Activated CD4-positive, alpha-beta T cell treated with anti-CD3 and anti-CD28 coated beads, Interleukin-2, amount 10 ng/mL, durations not matched to agents 7 days and 5 days (primary cell): ENCODE data around the gene KDM4B. TPM values are rescaled to one million over a fixed set of nuclear protein-coding genes. Genes with fewer than 3 reads are reported as not detected.

Source experiments
- CTCF ChIA-PET: fragments of 350-600 bp; sonication (Branson Sonifier 250); formaldehyde crosslinking; loops from one replicate; lab custom pipeline; 2021; ENCODE audit warnings: antibody characterized with exemption; lab: Charles Lee
- POLR2A ChIA-PET: fragments of 350-600 bp; sonication (Branson Sonifier 250); formaldehyde crosslinking; loops from one replicate; lab custom pipeline; 2021; ENCODE audit warnings: antibody characterized with exemption; lab: Charles Lee
- DNase-seq: peaks from one replicate; pipeline ENCODE4 v3.0.0-alpha.2; 2020
- H3K27ac Mint-ChIP-seq: one replicate; pipeline ENCODE4 v1.8.0; 2021; ENCODE audit warnings: mild to moderate bottlenecking, moderate library complexity, mixed read lengths
- H3K27me3 Mint-ChIP-seq: one replicate; pipeline ENCODE4 v1.8.0; 2021; ENCODE audit warnings: mixed read lengths
- H3K36me3 Mint-ChIP-seq: one replicate; pipeline ENCODE4 v1.8.0; 2021; ENCODE audit warnings: low read depth, mixed read lengths
- H3K4me1 Mint-ChIP-seq: one replicate; pipeline ENCODE4 v1.8.0; 2021; ENCODE audit warnings: mixed read lengths
- H3K4me3 Mint-ChIP-seq: one replicate; pipeline ENCODE4 v1.8.0; 2021; ENCODE audit warnings: mild to moderate bottlenecking, moderate library complexity, mixed read lengths
- H3K9me3 Mint-ChIP-seq: one replicate; pipeline ENCODE4 v1.8.0; 2021; ENCODE audit warnings: mixed read lengths
- total RNA-seq, 2 experiments: library from RNA; stranded (reverse); gene quantifications; one replicate each; pipeline ENCODE4 v1.2.3, GENCODE V29; 2021

KDM4B gene
- total RNA-seq, 2 experiments from 2014 or later: 37.1 to 40.2 TPM

DNA sequence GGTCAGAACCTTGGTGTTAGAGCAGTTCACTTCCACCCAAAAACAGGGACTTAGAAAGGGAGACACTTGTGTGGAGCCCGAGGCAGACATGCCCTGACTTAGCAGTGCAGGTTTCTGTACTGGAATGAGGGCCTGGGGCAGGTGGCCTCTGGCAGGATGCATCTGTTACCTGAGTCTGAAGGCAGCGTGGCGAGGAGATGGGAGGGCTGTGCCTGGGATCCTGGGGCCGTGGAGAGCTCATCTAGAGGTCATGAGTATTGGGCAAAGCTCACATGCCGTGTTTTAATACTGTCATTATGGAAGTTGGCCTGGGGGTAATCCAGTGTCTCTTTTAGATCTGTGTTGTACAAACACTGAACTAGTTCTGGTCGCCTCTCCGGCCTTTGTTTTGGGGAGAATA is 21.4 kb downstream of the KDM4B start:
- H3K4me3 Mint-ChIP-seq: no peak overlapping the region
- ChIA-PET CTCF (no interaction called here), POLR2A (no interaction called here)
- H3K27ac Mint-ChIP-seq: no peak overlapping the region
- H3K4me1 Mint-ChIP-seq: peaks cover 8% of the 10 kb centered on the region
- no peak for DNase-seq
- H3K9me3 Mint-ChIP-seq: no peaks in the 10 kb centered on the region
- peaks cover 2% of the 10 kb centered on the region for H3K36me3 Mint-ChIP-seq
- no peaks in the 10 kb centered on the region for H3K27me3 Mint-ChIP-seq

DNA sequence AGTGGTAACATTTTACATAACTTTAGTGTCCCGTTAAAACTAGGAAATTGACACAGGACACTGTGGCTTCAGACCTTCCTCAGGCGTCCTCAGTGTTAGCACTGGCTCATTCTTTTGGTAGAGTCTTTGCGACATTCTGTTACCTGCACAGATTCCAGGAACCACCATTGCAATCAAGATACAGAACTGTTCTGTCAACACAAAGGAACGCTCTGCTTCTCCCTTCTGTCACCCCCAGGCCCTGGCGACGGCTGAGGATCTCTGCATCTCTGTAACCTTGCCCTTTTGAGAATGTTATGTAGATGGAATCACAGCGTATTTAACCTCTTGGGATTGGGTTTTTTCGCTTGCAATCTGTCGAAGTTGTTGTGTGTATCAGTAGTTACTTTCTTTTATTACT is 22.6 kb downstream of the KDM4B start:
- CTCF ChIA-PET: no interaction called here
- Mint-ChIP-seq H3K36me3 (peaks cover 2% of the 10 kb centered on the region), H3K4me1 (peaks cover 8% of the 10 kb centered on the region), H3K27me3 (no peaks in the 10 kb centered on the region), H3K4me3 (no peak overlapping the region), H3K9me3 (no peaks in the 10 kb centered on the region), H3K27ac (no peak overlapping the region)
- POLR2A ChIA-PET: no interaction called here
- DNase-seq: no peak

DNA sequence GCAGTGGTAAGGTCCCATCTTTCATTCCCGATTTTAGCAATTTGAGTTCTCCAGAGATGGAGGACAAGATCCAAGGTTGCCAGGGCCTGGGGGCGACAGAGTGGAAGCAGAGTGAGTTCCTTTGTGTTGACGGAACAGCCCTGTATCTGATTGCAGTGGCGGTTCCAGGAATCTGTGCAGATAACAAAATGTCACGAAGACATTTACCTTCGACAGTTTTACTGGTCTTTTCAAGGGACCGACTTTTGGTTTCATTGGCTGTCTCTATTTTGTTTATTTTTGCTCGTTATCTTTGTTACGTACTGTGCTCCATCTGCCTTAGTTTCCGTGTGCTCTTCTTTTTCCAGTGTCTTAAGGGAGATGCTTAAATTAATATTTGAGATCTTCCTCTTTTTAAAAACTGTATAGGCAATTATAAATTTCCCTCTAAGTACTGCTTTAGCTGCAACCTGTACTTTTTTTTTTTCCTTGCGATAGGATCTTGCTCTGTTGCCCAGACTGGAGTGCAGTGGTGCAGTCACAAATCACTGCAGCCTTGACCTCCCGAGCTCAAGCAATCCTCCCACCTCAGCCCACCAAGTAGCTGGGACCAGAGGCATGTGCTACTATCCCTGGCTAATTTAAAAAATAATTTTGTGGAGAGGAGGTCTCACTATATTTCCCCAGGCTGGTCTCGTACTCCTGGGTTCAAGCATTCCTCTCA is 23.2 kb downstream of the KDM4B start:
- POLR2A ChIA-PET: no interaction called here
- no peaks in the 10 kb centered on the region for H3K27me3 Mint-ChIP-seq
- no peak overlapping the region for H3K27ac Mint-ChIP-seq
- H3K4me3 Mint-ChIP-seq: no peak overlapping the region
- H3K36me3 Mint-ChIP-seq: peaks cover 5% of the 10 kb centered on the region
- no peak for DNase-seq
- H3K9me3 Mint-ChIP-seq: no peaks in the 10 kb centered on the region
- CTCF ChIA-PET: no interaction called here
- H3K4me1 Mint-ChIP-seq: peaks cover 7% of the 10 kb centered on the region

DNA sequence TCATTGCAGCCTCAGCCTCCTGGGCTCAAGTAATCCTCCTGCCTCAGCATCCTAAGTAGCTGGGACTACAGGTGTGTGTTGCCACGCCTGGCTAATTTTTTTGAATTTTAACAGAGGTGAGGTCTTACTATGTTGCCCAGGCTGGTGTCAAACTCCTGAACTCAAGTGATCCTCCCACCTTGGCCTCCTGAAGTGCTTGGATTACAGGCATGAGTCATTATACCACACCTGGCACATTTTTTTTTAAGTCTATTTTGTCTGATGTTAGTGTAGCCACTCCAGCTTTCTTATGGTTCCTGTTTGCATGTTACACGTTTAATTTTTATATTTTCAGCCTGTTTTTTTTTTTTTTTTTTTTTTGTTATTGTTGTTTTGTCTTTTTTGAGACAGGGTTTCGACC is 24.8 kb downstream of the KDM4B start:
- no peak for DNase-seq
- H3K27me3 Mint-ChIP-seq: no peaks in the 10 kb centered on the region
- POLR2A ChIA-PET: no interaction called here
- CTCF ChIA-PET: interaction anchor here (0.6 kb wide), 1 partner anchor 137 kb away, joined by 5 read pairs; no protein-coding TSS in a partner anchor
- H3K4me3 Mint-ChIP-seq: no peak overlapping the region
- no peak overlapping the region for H3K27ac Mint-ChIP-seq
- H3K36me3 Mint-ChIP-seq: peaks cover 5% of the 10 kb centered on the region
- no peaks in the 10 kb centered on the region for H3K4me1 Mint-ChIP-seq
- H3K9me3 Mint-ChIP-seq: no peaks in the 10 kb centered on the region

GRCh38 chr19:4996701-4997100 is 27.8 kb downstream of the KDM4B start:
- H3K4me1 Mint-ChIP-seq: peaks cover 3% of the 10 kb centered on the region
- H3K9me3 Mint-ChIP-seq: no peaks in the 10 kb centered on the region
- ChIA-PET CTCF (interaction anchor here (0.6 to 1.3 kb wide), 2 partner anchors 31 to 52 kb away, joined by 4 read pairs; no protein-coding TSS in a partner anchor), POLR2A (no interaction called here)
- no peak for DNase-seq
- peaks cover 5% of the 10 kb centered on the region for H3K36me3 Mint-ChIP-seq
- H3K27me3 Mint-ChIP-seq: no peaks in the 10 kb centered on the region
- no peak overlapping the region for H3K27ac Mint-ChIP-seq
- H3K4me3 Mint-ChIP-seq: no peak overlapping the region

- Mint-ChIP-seq H3K36me3 (peaks cover 5% of the 10 kb centered on the region), H3K27me3 (no peaks in the 10 kb centered on the region), H3K9me3 (no peaks in the 10 kb centered on the region), H3K4me1 (peaks cover 3% of the 10 kb centered on the region), H3K4me3 (no peak overlapping the region), H3K27ac (no peak overlapping the region)
- DNase-seq: no peak
- POLR2A ChIA-PET: no interaction called here
- CTCF ChIA-PET: interaction anchor here (1.3 kb wide), 1 partner anchor 52 kb away, joined by 4 read pairs; no protein-coding TSS in a partner anchor
Observed at GRCh38 chr19:4997297-4997696, 28.4 kb downstream of the KDM4B start.

GRCh38 chr19:5000120-5000611 is 31.3 kb downstream of the KDM4B start:
- Mint-ChIP-seq H3K9me3 (no peaks in the 10 kb centered on the region), H3K4me1 (peaks cover 3% of the 10 kb centered on the region), H3K27me3 (no peaks in the 10 kb centered on the region), H3K4me3 (no peak overlapping the region), H3K27ac (no peak overlapping the region), H3K36me3 (peaks cover 3% of the 10 kb centered on the region)
- CTCF ChIA-PET: interaction anchor here (0.6 kb wide), 2 partner anchors 128 to 154 kb away, joined by 3 read pairs; no protein-coding TSS in a partner anchor
- POLR2A ChIA-PET: no interaction called here
- no peak for DNase-seq

- Mint-ChIP-seq H3K4me1 (peaks cover 3% of the 10 kb centered on the region), H3K36me3 (peaks cover 3% of the 10 kb centered on the region), H3K27ac (no peak overlapping the region), H3K4me3 (no peak overlapping the region), H3K27me3 (no peaks in the 10 kb centered on the region), H3K9me3 (no peaks in the 10 kb centered on the region)
- POLR2A ChIA-PET: no interaction called here
- CTCF ChIA-PET: interaction anchor here (0.7 to 2.1 kb wide), 5 partner anchors 11 to 33 kb away, joined by 3 to 5 read pairs (median 4); no protein-coding TSS in a partner anchor
- peak; percentile 38 for DNase-seq
Observed at GRCh38 chr19:5001615-5002014, 32.7 kb downstream of the KDM4B start.

GRCh38 chr19:5002143-5002542 is 33.2 kb downstream of the KDM4B start:
- DNase-seq: no peak
- Mint-ChIP-seq H3K27ac (no peak overlapping the region), H3K4me1 (peaks cover 3% of the 10 kb centered on the region), H3K36me3 (peaks cover under 1% of the 10 kb centered on the region), H3K9me3 (peaks cover under 1% of the 10 kb centered on the region), H3K4me3 (no peak overlapping the region), H3K27me3 (no peaks in the 10 kb centered on the region)
- ChIA-PET CTCF (interaction anchor here (0.7 to 2.1 kb wide), 5 partner anchors 11 to 34 kb away, joined by 3 to 5 read pairs (median 4); no protein-coding TSS in a partner anchor), POLR2A (no interaction called here)

DNA sequence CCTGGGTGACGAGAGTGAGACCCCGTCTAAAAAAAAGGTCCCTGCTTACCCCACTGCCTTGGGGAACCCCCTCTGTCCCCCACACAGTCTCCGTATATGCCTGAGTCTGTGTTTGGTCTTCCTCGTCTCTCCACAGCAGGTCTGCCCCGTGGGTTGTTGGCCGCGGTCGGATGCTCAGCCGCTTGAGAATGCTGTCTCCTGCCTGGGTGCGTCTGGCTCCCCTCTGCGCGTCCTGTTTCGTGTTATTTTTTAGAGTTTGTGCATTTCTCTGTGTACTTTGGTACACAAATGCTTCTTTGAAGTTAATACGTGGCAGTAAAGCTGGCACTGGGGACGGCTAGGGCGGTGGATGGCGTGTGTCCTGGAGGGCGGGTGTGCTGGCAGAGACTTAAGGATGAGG is 34.9 kb downstream of the KDM4B start:
- H3K4me1 Mint-ChIP-seq: peaks cover 3% of the 10 kb centered on the region
- H3K27ac Mint-ChIP-seq: no peak overlapping the region
- no peak overlapping the region for H3K4me3 Mint-ChIP-seq
- DNase-seq: no peak
- CTCF ChIA-PET: no interaction called here
- POLR2A ChIA-PET: no interaction called here
- H3K9me3 Mint-ChIP-seq: peaks cover 2% of the 10 kb centered on the region
- peaks cover 6% of the 10 kb centered on the region for H3K36me3 Mint-ChIP-seq
- no peaks in the 10 kb centered on the region for H3K27me3 Mint-ChIP-seq

- no peak overlapping the region for H3K27ac Mint-ChIP-seq
- H3K4me3 Mint-ChIP-seq: no peak overlapping the region
- peaks cover 6% of the 10 kb centered on the region for H3K36me3 Mint-ChIP-seq
- POLR2A ChIA-PET: no interaction called here
- peaks cover 2% of the 10 kb centered on the region for H3K9me3 Mint-ChIP-seq
- no peak for DNase-seq
- H3K4me1 Mint-ChIP-seq: peaks cover 3% of the 10 kb centered on the region
- no peaks in the 10 kb centered on the region for H3K27me3 Mint-ChIP-seq
- CTCF ChIA-PET: no interaction called here
Observed at GRCh38 chr19:5005096-5005495, 36.2 kb downstream of the KDM4B start.

- H3K4me3 Mint-ChIP-seq: no peak overlapping the region
- ChIA-PET CTCF (no interaction called here), POLR2A (no interaction called here)
- no peaks in the 10 kb centered on the region for H3K27me3 Mint-ChIP-seq
- H3K9me3 Mint-ChIP-seq: peaks cover 2% of the 10 kb centered on the region
- peaks cover 3% of the 10 kb centered on the region for H3K4me1 Mint-ChIP-seq
- H3K27ac Mint-ChIP-seq: no peak overlapping the region
- DNase-seq: no peak
- H3K36me3 Mint-ChIP-seq: peaks cover 6% of the 10 kb centered on the region
Observed at GRCh38 chr19:5006201-5006600, 37.3 kb downstream of the KDM4B start.

DNA sequence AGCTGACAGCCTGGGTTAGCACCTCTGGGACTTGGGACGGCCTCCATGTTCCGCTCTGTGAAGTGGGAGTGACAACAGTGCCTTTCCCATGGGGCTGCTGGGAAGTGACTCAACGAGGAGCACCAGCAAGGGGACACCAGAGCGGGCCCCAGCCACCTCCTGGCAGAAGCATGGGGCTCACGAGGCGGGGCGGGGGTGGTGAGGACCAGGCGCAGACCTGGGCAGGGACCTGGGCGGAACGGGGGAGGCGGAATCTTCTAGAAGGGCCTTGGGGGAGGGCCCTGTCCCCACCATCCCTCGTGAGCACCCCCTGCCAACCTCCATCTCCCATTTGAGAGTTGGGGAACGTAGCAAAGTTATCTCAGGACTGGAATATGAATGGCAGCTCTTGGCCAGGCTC is 37.9 kb downstream of the KDM4B start:
- Mint-ChIP-seq H3K4me1 (no peaks in the 10 kb centered on the region), H3K36me3 (peaks cover 6% of the 10 kb centered on the region), H3K4me3 (no peak overlapping the region), H3K27ac (no peak overlapping the region), H3K9me3 (peaks cover 2% of the 10 kb centered on the region), H3K27me3 (no peaks in the 10 kb centered on the region)
- POLR2A ChIA-PET: no interaction called here
- DNase-seq: no peak
- CTCF ChIA-PET: interaction anchor here (0.6 kb wide), 1 partner anchor 93 kb away, joined by 4 read pairs; no protein-coding TSS in a partner anchor
